ENCODE results near the gene ARMCX2. TPM values are rescaled to one million over a fixed set of nuclear protein-coding genes. Genes with fewer than 3 reads are reported as not detected.

The ARMCX2 gene
- total and polyA plus RNA-seq, 2 of the 4 experiments (the other 2 are of a cell fraction): 63.6 to 109 TPM

DNA sequence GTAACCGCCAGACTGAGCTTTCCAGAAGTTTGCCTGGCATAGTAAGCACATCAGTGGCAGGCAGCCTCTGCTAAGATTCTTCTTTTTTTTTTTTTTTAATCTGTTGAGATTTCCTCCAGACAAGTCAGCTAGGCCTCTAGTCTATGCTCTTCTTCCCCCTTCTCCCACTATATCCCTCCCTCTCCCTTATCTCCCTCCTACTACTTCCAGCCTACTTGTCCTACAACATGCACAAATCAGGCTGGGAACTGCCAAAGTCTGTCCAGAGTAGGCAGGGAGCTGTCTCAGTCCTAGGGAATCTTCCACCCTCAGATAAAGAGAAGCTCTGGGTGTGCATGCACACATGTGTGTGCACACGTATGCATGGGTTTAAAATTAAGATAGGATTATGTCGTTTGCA lies 49.7 kb upstream of the ARMCX2 start:
- Histone ChIP-seq H3K4me1 (ENCODE audit: control insufficient read depth, insufficient read depth, low read length) (no peaks in the 10 kb centered on the region), H2AFZ (replicated peaks; ENCODE audit: low read length, poor library complexity) (no peak overlapping the region), H3K9me3 (ENCODE audit: control insufficient read depth, insufficient read depth, low read length) (no peaks in the 10 kb centered on the region), H4K5ac (ENCODE audit: low read depth, low read length) (no peak overlapping the region), H4K8ac (ENCODE audit: low read depth in 2 of 2, low read length in 2 of 2) (no peak overlapping the region), H3K9ac (ENCODE audit: low read depth, low read length) (no peak overlapping the region), H3K27ac (ENCODE audit: insufficient read depth, low read length) (no peak overlapping the region), H2AK9ac (replicated peaks; ENCODE audit: low read depth, low read length, poor library complexity) (no peak overlapping the region), H3K27me3 (ENCODE audit: control insufficient read depth, insufficient read depth, low read length) (peaks cover 3% of the 10 kb centered on the region; the same call in 1 of the 2 replicates), H3K23ac (ENCODE audit: low read depth, low read length) (no peak overlapping the region), H3K18ac (ENCODE audit: low read depth, low read length) (no peak overlapping the region), H3K79me1 (ENCODE audit: low read depth in 1 of 2, low read length in 2 of 2) (no peaks in the 10 kb centered on the region), H3K14ac (replicated peaks; ENCODE audit: low read depth, low read length) (no peak overlapping the region), H2BK5ac (ENCODE audit: low read depth, low read length, poor library complexity, severe bottlenecking) (no peak overlapping the region), H2AK5ac (ENCODE audit: low read depth, low read length) (no peak overlapping the region), H4K20me1 (ENCODE audit: insufficient read depth, low read length) (no peaks in the 10 kb centered on the region), H3K4me2 (ENCODE audit: low read depth, low read length) (no peak overlapping the region), H2BK120ac (ENCODE audit: low read depth, low read length) (no peak overlapping the region), H2BK15ac (ENCODE audit: low read depth, low read length) (no peak overlapping the region), H3K4me3 (ENCODE audit: insufficient read depth, low read depth, low read length) (no peak overlapping the region), H4K91ac (ENCODE audit: insufficient read depth, low read depth, low read length) (no peak overlapping the region), H3K36me3 (ENCODE audit: control insufficient read depth, insufficient read depth, low read length) (no peaks in the 10 kb centered on the region), H3K9me1 (ENCODE audit: insufficient read depth, low read length) (no peaks in the 10 kb centered on the region), H3K56ac (ENCODE audit: extremely low read depth, insufficient read depth, low read length) (no peak overlapping the region), H2BK20ac (ENCODE audit: low read depth, low read length) (no peak overlapping the region), H3K4ac (ENCODE audit: low read depth, low read length) (no peak overlapping the region)
- intact Hi-C loops (cut with micrococcal nuclease) (no loop called here), dilution Hi-C loops (cut with HindIII; ENCODE audit: low sequenced_read_pairs, unreplicated experiment) (no loop called here), in situ Hi-C loops (cut with MboI; ENCODE audit: low sequenced_read_pairs) (no loop called here)
- DNase-seq: no peak
- TF ChIP-seq POLR2A (IDR thresholded peaks at IDR 0.05; ENCODE audit: low read depth, low read length) (no peak), RCOR1 (IDR thresholded peaks at IDR 0.05; ENCODE audit: insufficient replicate concordance, low read length) (no peak)
- TF ChIP-seq, protein P1, sequence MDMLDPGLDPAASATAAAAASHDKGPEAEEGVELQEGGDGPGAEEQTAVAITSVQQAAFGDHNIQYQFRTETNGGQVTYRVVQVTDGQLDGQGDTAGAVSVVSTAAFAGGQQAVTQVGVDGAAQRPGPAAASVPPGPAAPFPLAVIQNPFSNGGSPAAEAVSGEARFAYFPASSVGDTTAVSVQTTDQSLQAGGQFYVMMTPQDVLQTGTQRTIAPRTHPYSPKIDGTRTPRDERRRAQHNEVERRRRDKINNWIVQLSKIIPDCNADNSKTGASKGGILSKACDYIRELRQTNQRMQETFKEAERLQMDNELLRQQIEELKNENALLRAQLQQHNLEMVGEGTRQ (IDR thresholded peaks at IDR 0.05; ENCODE audit: low read depth, low read length): no peak
- WGBS, 2 experiments (ENCODE audit: extremely low coverage in 2 of 2, insufficient read length in 1 of 2): no CpG with 5 or more reads among the region's 3 CpGs
- no peak for ATAC-seq (ENCODE audit: low read depth)
- no TSS peak for BruUV-seq (replicated peaks)
- CTCF ChIA-PET: no interaction called here
- POLR2A ChIA-PET (ENCODE audit: unreplicated experiment): no interaction called here

Measured in IMR-90 (cell line).